ENCODE data around the gene MAP3K5.

GRCh38 chr6:136672144-136672543 is 120.1 kb downstream of the MAP3K5 start:
- TF ChIP-seq POLR2AphosphoS5 (IDR thresholded peaks at IDR 0.05; ENCODE audit: low read depth, low read length): no peak
- no peak for TF ChIP-seq REST (IDR thresholded peaks at IDR 0.05; ENCODE audit: insufficient read depth in 1 of 2, low read depth in 2 of 2, low read length in 1 of 2)
- no peak for TF ChIP-seq CTCF (IDR thresholded peaks at IDR 0.05)
- no peak for TF ChIP-seq TCF7L2 (IDR thresholded peaks at IDR 0.05; ENCODE audit: low read depth, low read length)
- TF ChIP-seq SIN3A (IDR thresholded peaks at IDR 0.05; ENCODE audit: borderline replicate concordance, insufficient read depth, low read depth, low read length): no peak

All from Panc1 (cell line).